ENCODE measurements around the gene TBC1D16.

DNA sequence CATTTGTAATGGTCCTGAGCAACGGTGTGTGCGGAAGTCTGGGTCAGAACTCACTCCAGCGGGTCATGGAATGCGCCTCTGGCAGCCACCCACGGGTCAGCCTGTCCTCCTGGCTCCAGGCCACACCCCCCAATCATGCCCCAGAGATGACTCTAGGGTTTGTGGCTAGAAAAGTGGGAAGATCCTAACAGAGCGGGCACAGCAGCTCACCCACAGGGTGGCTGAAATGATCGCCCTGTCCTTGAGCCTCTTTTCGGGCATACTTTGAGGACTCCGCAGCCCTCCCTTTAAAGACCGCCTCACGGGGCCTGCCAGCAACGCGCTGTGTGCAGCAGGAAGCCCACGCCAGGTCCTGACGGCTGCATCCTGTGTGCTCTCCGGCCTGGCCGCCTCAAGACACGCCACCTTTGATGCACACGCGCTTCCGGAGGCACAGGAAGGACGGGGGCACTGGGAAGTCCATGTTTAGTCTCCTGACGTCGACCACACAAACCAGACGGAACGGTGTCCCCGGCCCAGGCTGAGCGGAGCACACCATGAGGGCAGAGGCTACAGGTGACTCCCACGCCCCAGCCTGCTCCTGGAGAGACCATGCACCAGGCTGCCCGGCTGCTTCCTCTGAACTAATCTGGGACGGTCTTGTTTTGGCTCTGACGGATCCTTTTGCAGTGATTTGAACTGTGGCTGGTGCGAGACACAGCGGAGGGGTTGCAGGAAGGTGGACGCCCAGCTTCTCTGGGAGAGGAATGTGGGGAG lies 92.9 kb downstream of the TBC1D16 start:
- TF ChIP-seq, protein P1, sequence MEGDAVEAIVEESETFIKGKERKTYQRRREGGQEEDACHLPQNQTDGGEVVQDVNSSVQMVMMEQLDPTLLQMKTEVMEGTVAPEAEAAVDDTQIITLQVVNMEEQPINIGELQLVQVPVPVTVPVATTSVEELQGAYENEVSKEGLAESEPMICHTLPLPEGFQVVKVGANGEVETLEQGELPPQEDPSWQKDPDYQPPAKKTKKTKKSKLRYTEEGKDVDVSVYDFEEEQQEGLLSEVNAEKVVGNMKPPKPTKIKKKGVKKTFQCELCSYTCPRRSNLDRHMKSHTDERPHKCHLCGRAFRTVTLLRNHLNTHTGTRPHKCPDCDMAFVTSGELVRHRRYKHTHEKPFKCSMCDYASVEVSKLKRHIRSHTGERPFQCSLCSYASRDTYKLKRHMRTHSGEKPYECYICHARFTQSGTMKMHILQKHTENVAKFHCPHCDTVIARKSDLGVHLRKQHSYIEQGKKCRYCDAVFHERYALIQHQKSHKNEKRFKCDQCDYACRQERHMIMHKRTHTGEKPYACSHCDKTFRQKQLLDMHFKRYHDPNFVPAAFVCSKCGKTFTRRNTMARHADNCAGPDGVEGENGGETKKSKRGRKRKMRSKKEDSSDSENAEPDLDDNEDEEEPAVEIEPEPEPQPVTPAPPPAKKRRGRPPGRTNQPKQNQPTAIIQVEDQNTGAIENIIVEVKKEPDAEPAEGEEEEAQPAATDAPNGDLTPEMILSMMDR (IDR thresholded peaks at IDR 0.05): no peak
- TF ChIP-seq POLR2A (IDR thresholded peaks at IDR 0.05): no peak

All from right lobe of liver (tissue), 4 donors.